Hepatic stellate cell (primary cell): ENCODE results near the gene EFNA2.

Source experiments
- DNase-seq: peaks from one replicate; pipeline ENCODE4 v3.0.0; 2011; ENCODE audit warnings: low spot score

EFNA2 gene

GRCh38 chr19:1272423-1273262, 13.0 kb upstream of the EFNA2 start:
- DNase-seq = no peak

GRCh38 chr19:1273263-1274041, 12.2 kb upstream of the EFNA2 start:
- no peak for DNase-seq

- DNase-seq = no peak
These were observed 11.4 kb upstream of the EFNA2 start for GRCh38 chr19:1274081-1274851.

DNA sequence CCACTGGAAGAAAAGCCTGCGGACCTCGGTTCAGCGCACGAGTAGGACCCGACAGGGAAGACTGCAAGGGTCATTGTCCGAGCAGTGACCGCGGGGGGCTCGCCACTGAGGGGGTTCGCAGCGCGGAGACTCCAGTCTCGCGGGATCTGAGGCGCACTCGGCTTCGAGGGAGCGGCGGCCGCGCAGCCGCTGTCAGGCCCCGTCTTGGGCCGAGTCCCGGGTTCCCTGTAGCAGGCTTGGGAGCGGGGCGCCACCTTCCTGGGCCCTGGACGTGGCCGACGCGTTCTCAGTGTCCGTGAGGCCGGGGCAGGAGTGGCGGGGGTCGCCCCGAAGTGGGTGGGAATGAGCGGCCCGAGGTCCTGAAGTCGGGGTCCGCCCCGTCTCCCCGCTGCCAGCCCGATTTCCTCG, 10.8 kb upstream of the EFNA2 start:
- no peak for DNase-seq

GRCh38 chr19:1275260-1275975, 10.3 kb upstream of the EFNA2 start, which contains the start of gene FAM174C:
TSS of gene FAM174C (plus strand) at chr19:1275530. CDS start at chr19:1275550, 20 bp downstream.
- DNase-seq = peak; percentile 98

- no peak for DNase-seq
These were observed 9.6 kb upstream of the EFNA2 start for GRCh38 chr19:1275976-1276627.

DNA sequence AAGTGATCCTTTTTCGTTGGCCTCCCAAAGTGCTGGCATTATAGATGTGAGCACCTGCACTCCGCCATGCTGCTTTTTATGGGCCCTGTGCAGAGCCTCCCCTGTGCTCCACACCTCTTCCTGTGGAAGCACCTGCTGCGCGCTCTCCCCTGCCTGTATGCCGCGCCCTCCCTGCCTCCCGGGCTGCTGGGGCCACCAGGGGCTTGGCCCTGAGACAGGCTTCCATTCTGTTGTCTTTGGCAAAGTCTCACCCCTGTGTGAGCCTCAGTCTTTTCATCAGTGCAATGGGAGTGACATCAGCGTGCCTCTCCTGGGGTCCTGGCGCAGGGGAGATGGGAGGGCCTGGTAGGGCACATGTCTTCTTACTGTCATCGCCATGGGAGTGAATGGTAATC, 9.0 kb upstream of the EFNA2 start:
- no peak for DNase-seq

DNA sequence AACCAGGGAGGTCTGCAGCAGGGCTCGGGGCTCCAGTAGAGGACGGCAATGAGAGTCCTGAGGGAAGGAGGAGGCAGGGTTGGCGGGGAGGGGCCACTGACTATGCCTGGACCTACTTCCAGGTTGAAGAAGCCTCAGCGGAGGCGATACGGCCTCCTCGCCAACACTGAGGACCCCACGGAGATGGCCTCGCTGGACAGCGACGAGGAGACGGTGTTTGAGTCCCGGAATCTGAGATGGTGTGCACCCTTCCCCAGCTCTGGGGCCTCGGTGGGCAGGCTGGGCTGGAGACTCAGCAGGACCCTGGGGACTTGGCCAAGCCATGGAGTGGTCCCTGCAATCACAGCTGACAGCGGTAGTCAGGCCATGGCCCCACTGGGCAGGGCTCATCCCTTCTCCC, 8.6 kb upstream of the EFNA2 start:
- DNase-seq = no peak

DNA sequence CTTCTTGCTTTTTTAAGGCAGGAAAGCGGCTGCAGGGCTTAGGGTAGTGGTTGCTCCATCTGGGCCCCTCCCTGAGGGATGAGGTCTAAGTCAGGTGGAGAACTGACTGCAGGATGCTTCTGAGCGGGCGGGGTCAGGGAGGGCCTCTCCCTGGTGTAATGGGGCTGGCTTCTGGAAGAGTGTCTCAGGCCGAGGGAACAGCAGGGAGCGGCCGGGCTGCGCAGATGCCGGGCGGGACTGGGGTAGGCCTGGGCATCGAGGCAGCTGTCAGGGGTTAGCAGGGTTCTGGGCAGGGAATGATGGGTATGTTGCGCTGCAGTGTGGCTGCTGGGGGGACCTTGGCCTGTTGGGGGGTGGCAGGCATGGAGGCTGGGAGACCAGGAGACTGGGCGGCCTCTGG, 7.6 kb upstream of the EFNA2 start:
- no peak for DNase-seq

- no peak for DNase-seq
These were observed 6.7 kb upstream of the EFNA2 start for GRCh38 chr19:1278713-1279660.

DNA sequence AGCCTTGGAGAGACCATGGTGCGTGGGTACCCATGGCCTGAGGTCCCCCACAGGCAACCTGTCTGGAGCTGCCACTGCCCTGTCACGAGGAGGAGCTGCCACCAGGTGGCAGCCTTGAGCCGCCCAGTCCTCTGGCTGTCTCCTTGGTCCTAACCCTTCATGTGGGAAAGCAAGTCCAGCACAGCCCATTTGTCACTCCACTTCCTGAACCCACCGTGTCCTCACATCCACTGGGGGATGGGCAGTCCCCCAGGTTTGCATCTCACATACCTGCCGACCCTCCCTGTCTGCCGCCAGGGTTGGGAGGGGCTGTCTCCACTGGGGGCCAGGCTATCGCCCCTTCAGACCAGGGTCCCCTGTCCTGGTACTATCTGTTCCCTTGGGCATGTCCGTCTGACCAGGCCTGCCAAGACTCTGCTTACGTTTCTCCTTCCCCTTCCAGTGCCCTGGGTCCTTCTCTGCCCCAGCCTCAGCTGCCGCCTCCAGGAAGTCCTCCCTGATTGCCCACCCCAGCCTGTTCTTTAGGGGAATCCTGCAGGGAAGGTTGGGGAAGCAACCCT, 5.8 kb upstream of the EFNA2 start:
- DNase-seq = peak; percentile 91

DNA sequence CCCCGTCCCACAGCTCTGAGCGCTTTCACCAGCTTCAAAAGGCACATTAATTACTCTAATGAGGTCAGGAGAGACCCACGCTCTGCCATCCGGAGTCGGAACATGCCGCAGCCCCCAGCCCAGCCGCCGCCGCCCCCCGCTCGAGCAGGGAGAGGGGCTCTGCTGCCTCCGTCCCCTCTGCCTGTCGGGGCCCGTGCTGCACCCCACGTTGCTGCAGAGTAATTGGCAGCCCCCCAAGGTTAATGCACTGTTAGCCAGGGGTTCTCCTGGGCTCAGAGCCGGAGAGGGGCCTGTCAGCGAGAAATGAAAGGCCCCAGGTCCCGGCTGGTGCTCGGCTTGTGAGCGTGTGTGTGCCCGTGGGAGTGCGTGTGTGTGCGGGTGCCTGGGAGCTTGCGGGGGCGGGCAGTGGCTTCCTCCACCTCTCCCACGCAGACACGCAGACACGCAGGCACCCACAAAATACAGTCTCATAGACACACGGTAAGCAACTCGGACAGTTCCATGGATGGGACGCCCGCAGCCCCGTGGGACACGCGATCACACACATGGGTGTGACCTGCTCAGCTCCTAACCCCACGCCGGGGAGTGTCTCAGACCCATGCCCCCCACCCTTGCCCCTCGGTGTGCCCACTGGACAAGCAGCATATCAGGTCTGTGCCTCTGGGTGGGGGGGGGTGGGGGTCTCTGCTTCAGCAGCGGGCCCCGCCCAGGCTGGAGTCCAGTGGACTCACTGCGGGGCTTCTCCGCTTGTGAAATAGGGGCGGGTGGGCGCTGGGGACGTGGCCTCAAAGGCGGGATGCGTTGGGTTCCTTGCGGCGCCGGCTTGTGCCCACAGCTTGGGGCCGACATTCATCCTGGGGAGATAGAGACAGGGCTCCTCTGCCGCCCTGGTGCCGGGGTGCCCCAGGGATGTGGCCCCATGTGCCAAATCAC, 4.8 kb upstream of the EFNA2 start:
- no peak for DNase-seq

- DNase-seq = no peak
These were observed 3.9 kb upstream of the EFNA2 start for GRCh38 chr19:1281569-1282287.

DNA sequence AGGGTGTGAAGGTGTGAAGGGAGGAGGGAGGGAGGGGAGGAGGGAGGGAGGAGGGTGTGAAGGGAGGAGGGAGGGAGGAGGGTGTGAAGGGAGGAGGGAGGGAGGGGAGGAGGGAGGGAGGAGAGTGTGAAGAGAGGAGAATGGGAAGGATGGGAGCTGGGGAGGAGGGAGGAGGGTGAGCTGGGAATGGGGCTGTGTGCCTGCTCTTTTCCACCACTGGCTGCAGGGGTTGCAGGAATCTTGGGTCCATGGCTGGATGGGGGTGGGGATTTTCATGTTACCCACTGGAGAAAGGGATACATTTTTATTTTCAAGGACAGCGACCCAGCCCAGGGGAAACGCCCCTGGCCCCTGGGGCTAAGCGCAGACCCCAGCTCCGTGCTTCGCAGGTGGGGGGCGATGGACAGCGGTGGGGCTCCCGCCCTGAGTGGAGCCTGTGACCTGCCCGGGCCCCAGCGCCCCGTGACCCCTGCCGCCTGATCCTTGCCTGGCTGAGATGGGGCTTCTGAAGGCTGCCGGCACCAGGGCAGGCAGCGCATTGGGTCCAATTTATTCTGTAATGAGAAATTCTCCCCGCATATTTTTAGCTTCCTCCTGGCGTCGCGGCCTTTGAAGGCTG, 3.0 kb upstream of the EFNA2 start:
- DNase-seq = no peak

DNA sequence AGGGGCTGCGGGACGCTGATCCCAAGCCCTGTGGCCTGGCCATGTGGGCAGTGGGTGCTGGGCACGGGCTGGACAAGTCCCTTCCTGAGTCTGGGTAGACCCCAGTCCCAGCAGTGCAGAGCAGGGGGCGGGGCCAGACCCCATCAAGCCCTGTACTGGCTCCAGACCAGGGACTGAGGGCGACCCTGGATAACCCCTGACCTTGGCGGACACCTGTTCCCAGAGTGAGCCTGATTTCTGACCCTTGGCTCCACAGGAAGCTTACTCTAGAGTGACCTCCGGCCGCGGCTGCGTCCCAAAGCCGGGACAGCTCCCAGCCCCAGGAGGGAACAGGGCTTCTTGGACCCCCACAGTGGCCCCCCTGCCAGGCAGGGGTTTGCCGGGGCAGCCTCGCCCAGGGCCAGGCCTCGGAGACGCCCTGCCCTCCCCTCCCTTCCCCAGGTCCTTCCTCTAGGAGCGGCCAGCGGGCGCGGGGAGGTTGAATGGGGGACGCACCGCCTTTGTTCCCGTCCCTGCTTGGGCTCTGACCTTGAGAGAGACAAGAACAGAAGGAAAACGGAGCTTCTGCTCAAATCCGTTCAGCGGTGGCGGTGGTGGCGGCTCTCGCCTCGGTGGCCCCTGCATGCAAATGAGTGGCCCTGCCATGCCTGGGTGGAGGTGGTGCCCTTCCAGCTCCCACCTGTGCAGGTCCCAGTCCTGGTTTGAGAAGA, 2.3 kb upstream of the EFNA2 start:
- no peak for DNase-seq

GRCh38 chr19:1283917-1284292, 1.8 kb upstream of the EFNA2 start:
- no peak for DNase-seq
